ENCODE results near the gene WNT5A. TPM values are rescaled to one million over a fixed set of nuclear protein-coding genes. Genes with fewer than 3 reads are reported as not detected.

The WNT5A gene
- total RNA-seq = 12.4 and 80.7 TPM in 2 replicates

DNA sequence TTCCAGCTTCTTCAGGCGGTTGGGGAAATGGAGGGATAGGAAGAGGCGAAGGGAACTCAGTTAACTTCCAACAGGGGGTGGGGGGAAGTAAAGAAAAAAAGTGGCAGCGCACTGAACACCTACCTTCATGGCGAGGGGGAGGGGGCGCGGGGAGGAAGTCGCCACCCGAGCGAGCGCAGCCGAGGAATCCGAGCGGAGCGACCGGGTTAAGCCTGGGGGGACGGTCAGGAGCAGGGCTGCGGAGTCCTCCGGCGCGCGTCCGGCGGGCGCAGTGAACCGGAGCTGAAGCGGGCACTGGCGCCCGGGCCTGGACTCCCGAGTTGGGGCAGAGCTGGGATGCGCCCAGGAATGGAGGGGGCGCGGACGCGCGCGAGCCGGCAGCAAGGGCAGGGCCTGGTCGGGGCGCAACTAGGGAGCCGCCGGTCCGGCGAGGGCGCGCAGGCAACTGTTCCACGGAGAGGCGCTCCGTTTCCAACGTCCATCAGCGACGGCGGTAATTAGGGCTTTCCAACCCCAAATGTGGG is at the start of gene WNT5A:
TSS of gene WNT5A (minus strand) at position 450 of the 524 bp plus-strand sequence. CDS start at position 129, 321 bp downstream.

Measured in smooth muscle cell of the pulmonary artery (primary cell).